HCT116 (cell line): ENCODE data around the gene C1orf53.

ENCODE experiments used
- CTCF ChIP-seq, 3 experiments: fragments of 200-600 bp in 1 of 3; sonication (generic) in 1 of 3; IDR thresholded peaks in 2 of 3; conservative IDR thresholded peaks in 1 of 3; 2 replicates each; pipeline ENCODE4 v1.5.1; 2012 to 2017; ENCODE audit warnings: low read depth in 2 of 3, low read length in 2 of 3, antibody characterized with exemption in 1 of 3, borderline replicate concordance in 1 of 3, control low read depth in 1 of 3, mild to moderate bottlenecking in 1 of 3, mixed read lengths in 1 of 3, mixed run types in 1 of 3, moderate library complexity in 1 of 3; ENCODE audit not compliant: insufficient read depth in 1 of 3
- POLR2A ChIP-seq: IDR thresholded peaks from 2 replicates; pipeline ENCODE4 v1.7.0; 2011; ENCODE audit warnings: borderline replicate concordance; ENCODE audit not compliant: insufficient read depth, insufficient read length; ENCODE audit errors: extremely low read depth
- REST ChIP-seq: IDR thresholded peaks from 2 replicates; pipeline ENCODE4 v1.6.1; 2012; ENCODE audit warnings: low read depth
- SIN3A ChIP-seq: IDR thresholded peaks from 2 replicates; pipeline ENCODE4 v1.6.1; 2012; ENCODE audit warnings: low read depth
- ZFX ChIP-seq: fragments of 450-650 bp; IDR thresholded peaks from 2 replicates; pipeline ENCODE4 v1.6.1; 2017

GRCh38 chr1:197865809-197866208 lies 36.6 kb upstream of the C1orf53 start:
- TF ChIP-seq CTCF (IDR thresholded peaks at IDR 0.05 in 2 of 3, conservative IDR thresholded peaks at IDR 0.05 in 1 of 3; ENCODE audit: borderline replicate concordance in 1 of 3, insufficient read depth in 1 of 3, low read depth in 2 of 3, low read length in 2 of 3) = no peak
- no peak for TF ChIP-seq SIN3A
- TF ChIP-seq REST = no peak
- TF ChIP-seq ZFX = no peak
- no peak for TF ChIP-seq POLR2A
